GM12878 (cell line): ENCODE results near the gene VSIG8. TPM values are rescaled to one million over a fixed set of nuclear protein-coding genes. Genes with fewer than 3 reads are reported as not detected.

Source experiments
- CHD1 ChIP-seq: IDR thresholded peaks from 2 replicates; pipeline ENCODE4 v1.6.1; 2012; ENCODE audit warnings: low read depth, low read length, improper control_type of control experiment
- E2F4 ChIP-seq: IDR thresholded peaks from 2 replicates; pipeline ENCODE4 v1.6.1; 2012; ENCODE audit warnings: low read depth, low read length, improper control_type of control experiment
- JUNB ChIP-seq: IDR thresholded peaks from 2 replicates; pipeline ENCODE4 v1.6.1; 2016; ENCODE audit warnings: antibody characterized with exemption, mild to moderate bottlenecking
- NKRF ChIP-seq: fragments of 450-650 bp; conservative IDR thresholded peaks from 2 replicates; pipeline ENCODE4 v1.6.1; 2017; ENCODE audit warnings: mild to moderate bottlenecking, moderate library complexity
- PRDM15 ChIP-seq: fragments of 450-650 bp; formaldehyde crosslinking; IDR thresholded peaks from 2 replicates; pipeline ENCODE4 v1.4.0; 2020; ENCODE audit warnings: mild to moderate bottlenecking, moderate library complexity
- ZNF217 ChIP-seq: fragments of 450-650 bp; IDR thresholded peaks from 2 replicates; pipeline ENCODE4 v1.6.1; 2017; ENCODE audit warnings: antibody characterized with exemption, mild to moderate bottlenecking
- microRNA-seq: library from miRNA; unstranded; fragments of <30 nt; microRNA quantifications from one replicate; pipeline ENCODE4, GENCODE V29; 2018
- polyA plus RNA-seq, 11 experiments: library from polyadenylated mRNA; depleted of rRNA in 4 of 11; unstranded in 6 of 11; stranded (reverse) in 5 of 11; fragments of >200 nt; fragmentation: Nextera tagmentation in 4 of 11; fragmentation: Illumina TruSeq in 1 of 11; extraction: Ambion mirVana in 4 of 11; extraction: Trizol in 1 of 11; gene quantifications; 1 replicate in 1 of 11; 2 replicates in 10 of 11; pipeline versions ENCODE4 v1.2.1 to v1.2.3, GENCODE V29; 2011 to 2016; ENCODE audit warnings: inconsistent platforms in 2 of 11, missing spikeins in 2 of 11, low read depth in 1 of 11
- small RNA-seq: library from RNA; depleted of rRNA; stranded (forward); fragments of <200 nt; gene quantifications from one replicate; pipeline ENCODE3, GENCODE V24; 2014
- total RNA-seq, 4 experiments: library from RNA; depleted of rRNA in 3 of 4; stranded (reverse); fragments of >200 nt in 3 of 4; fragmentation: Illumina TruSeq in 1 of 4; extraction: Trizol in 1 of 4; gene quantifications; 2 replicates each; pipeline versions ENCODE4 v1.2.1 to v1.2.3, GENCODE V29; 2013 to 2021

The VSIG8 gene
- total and polyA plus RNA-seq, 10 of the 15 experiments (the other 5 are each of a cell fraction or from before 2014, with no cell fraction given) = not detected

- no peak for TF ChIP-seq PRDM15 (CRISPR knock-in tag)
- TF ChIP-seq E2F4 = no peak
- no peak for TF ChIP-seq ZNF217
- no peak for TF ChIP-seq NKRF
- TF ChIP-seq JUNB = no peak
- no peak for TF ChIP-seq CHD1
Observed at GRCh38 chr1:159804924-159805323, 57.5 kb downstream of the VSIG8 start (continued).

Small RNAs within 50 kb of the gene (microRNA-seq; reads per million reads assigned to microRNA genes)
- not detected for gene MIR4259

Small RNAs within 50 kb of the gene (small RNA-seq; reads per million reads assigned to genes)
- gene MIR4259 (not detected), gene RF00570 (not detected)

Other genes with a start within 250 kb of the VSIG8 start
Only the 7 nearest of the 12 such genes appear.
- gene DUSP23, start 81.7 kb downstream of the VSIG8 start, total RNA-seq (2014; rRNA removed) = 3.2 and 6.9 TPM in 2 replicates
- gene DUSP23, start 81.7 kb downstream of the VSIG8 start, total RNA-seq (2014; rRNA removed; fragmentation: Illumina TruSeq; extraction: Trizol) = 1.3 and 1.6 TPM in 2 replicates
- 4.0 and 4.3 TPM in 2 replicates for gene DUSP23, start 81.7 kb downstream of the VSIG8 start, total RNA-seq (2021)
- 4.1 and 6.0 TPM in 2 replicates for gene DUSP23, start 81.7 kb downstream of the VSIG8 start, polyA plus RNA-seq (2011; rRNA removed)
- gene DUSP23, start 81.7 kb downstream of the VSIG8 start, polyA plus RNA-seq (2014; fragmentation: Illumina TruSeq; extraction: Trizol) = 1.3 TPM in 1 of 2 replicates, not detected in the other
- 1 to 10 TPM in 1 of 2 experiments, not detected in 1; 1.1 TPM for gene DUSP23, start 81.7 kb downstream of the VSIG8 start, polyA plus RNA-seq (2014; fragmentation: Nextera tagmentation; extraction: Ambion mirVana)
- gene DUSP23, start 81.7 kb downstream of the VSIG8 start, polyA plus RNA-seq (2014; rRNA removed) = 4.1 and 5.6 TPM in 2 replicates
- 1 to 10 TPM; 4.1 to 5.7 TPM for gene DUSP23, start 81.7 kb downstream of the VSIG8 start, polyA plus RNA-seq (2016; fragmentation: Nextera tagmentation; extraction: Ambion mirVana)
- 0.11 and 0.60 TPM in 2 replicates for gene FCRL6, start 60.3 kb downstream of the VSIG8 start, total RNA-seq (2014; rRNA removed)
- not detected in 2 replicates for gene FCRL6, start 60.3 kb downstream of the VSIG8 start, total RNA-seq (2014; rRNA removed; fragmentation: Illumina TruSeq; extraction: Trizol)
- 0.11 TPM in 1 of 2 replicates, not detected in the other for gene FCRL6, start 60.3 kb downstream of the VSIG8 start, total RNA-seq (2021)
- 0.16 and 0.17 TPM in 2 replicates for gene FCRL6, start 60.3 kb downstream of the VSIG8 start, polyA plus RNA-seq (2011; rRNA removed)
- gene FCRL6, start 60.3 kb downstream of the VSIG8 start, polyA plus RNA-seq (2014; fragmentation: Illumina TruSeq; extraction: Trizol) = 0.04 TPM in 1 of 2 replicates, not detected in the other
- not detected for gene FCRL6, start 60.3 kb downstream of the VSIG8 start, polyA plus RNA-seq (2014; fragmentation: Nextera tagmentation; extraction: Ambion mirVana)
- not detected in 2 replicates for gene FCRL6, start 60.3 kb downstream of the VSIG8 start, polyA plus RNA-seq (2014; rRNA removed)
- not detected for gene FCRL6, start 60.3 kb downstream of the VSIG8 start, polyA plus RNA-seq (2016; fragmentation: Nextera tagmentation; extraction: Ambion mirVana)
- 0.06 TPM in 1 of 2 replicates, not detected in the other for gene SLAMF8, start 35.8 kb downstream of the VSIG8 start, total RNA-seq (2014; rRNA removed)
- gene SLAMF8, start 35.8 kb downstream of the VSIG8 start, total RNA-seq (2014; rRNA removed; fragmentation: Illumina TruSeq; extraction: Trizol) = 0.05 TPM in 1 of 2 replicates, not detected in the other
- gene SLAMF8, start 35.8 kb downstream of the VSIG8 start, total RNA-seq (2021) = 0.08 TPM in 1 of 2 replicates, not detected in the other
- 0.26 and 0.69 TPM in 2 replicates for gene SLAMF8, start 35.8 kb downstream of the VSIG8 start, polyA plus RNA-seq (2011; rRNA removed)
- 0.21 TPM in 1 of 2 replicates, not detected in the other for gene SLAMF8, start 35.8 kb downstream of the VSIG8 start, polyA plus RNA-seq (2014; fragmentation: Illumina TruSeq; extraction: Trizol)
- gene SLAMF8, start 35.8 kb downstream of the VSIG8 start, polyA plus RNA-seq (2014; fragmentation: Nextera tagmentation; extraction: Ambion mirVana) = under 1 TPM; 0.04 to 0.10 TPM
- gene SLAMF8, start 35.8 kb downstream of the VSIG8 start, polyA plus RNA-seq (2014; rRNA removed) = 0.14 and 0.26 TPM in 2 replicates
- gene SLAMF8, start 35.8 kb downstream of the VSIG8 start, polyA plus RNA-seq (2016; fragmentation: Nextera tagmentation; extraction: Ambion mirVana) = under 1 TPM in 1 of 2 experiments, not detected in 1; 0.07 TPM
- gene CFAP45, start 37.5 kb upstream of the VSIG8 start, total RNA-seq (2014; rRNA removed) = 0.33 and 0.56 TPM in 2 replicates
- 0.72 and 0.78 TPM in 2 replicates for gene CFAP45, start 37.5 kb upstream of the VSIG8 start, total RNA-seq (2014; rRNA removed; fragmentation: Illumina TruSeq; extraction: Trizol)
- 0.64 and 0.93 TPM in 2 replicates for gene CFAP45, start 37.5 kb upstream of the VSIG8 start, total RNA-seq (2021)
- 0.69 and 1.1 TPM in 2 replicates for gene CFAP45, start 37.5 kb upstream of the VSIG8 start, polyA plus RNA-seq (2011; rRNA removed)
- 0.73 and 0.89 TPM in 2 replicates for gene CFAP45, start 37.5 kb upstream of the VSIG8 start, polyA plus RNA-seq (2014; fragmentation: Illumina TruSeq; extraction: Trizol)
- gene CFAP45, start 37.5 kb upstream of the VSIG8 start, polyA plus RNA-seq (2014; fragmentation: Nextera tagmentation; extraction: Ambion mirVana) = under 1 TPM; 0.43 to 0.46 TPM
- 0.82 and 0.91 TPM in 2 replicates for gene CFAP45, start 37.5 kb upstream of the VSIG8 start, polyA plus RNA-seq (2014; rRNA removed)
- gene CFAP45, start 37.5 kb upstream of the VSIG8 start, polyA plus RNA-seq (2016; fragmentation: Nextera tagmentation; extraction: Ambion mirVana) = under 1 TPM; 0.58 to 0.91 TPM
- gene TAGLN2, start 62.9 kb upstream of the VSIG8 start, total RNA-seq (2014; rRNA removed) = 345 and 363 TPM in 2 replicates
- gene TAGLN2, start 62.9 kb upstream of the VSIG8 start, total RNA-seq (2014; rRNA removed; fragmentation: Illumina TruSeq; extraction: Trizol) = 152 and 155 TPM in 2 replicates
- 340 and 350 TPM in 2 replicates for gene TAGLN2, start 62.9 kb upstream of the VSIG8 start, total RNA-seq (2021)
- gene TAGLN2, start 62.9 kb upstream of the VSIG8 start, polyA plus RNA-seq (2011; rRNA removed) = 198 and 427 TPM in 2 replicates
- 253 and 362 TPM in 2 replicates for gene TAGLN2, start 62.9 kb upstream of the VSIG8 start, polyA plus RNA-seq (2014; fragmentation: Illumina TruSeq; extraction: Trizol)
- 100 to 1,000 TPM; 216 to 262 TPM for gene TAGLN2, start 62.9 kb upstream of the VSIG8 start, polyA plus RNA-seq (2014; fragmentation: Nextera tagmentation; extraction: Ambion mirVana)
- 415 and 449 TPM in 2 replicates for gene TAGLN2, start 62.9 kb upstream of the VSIG8 start, polyA plus RNA-seq (2014; rRNA removed)
- 100 to 1,000 TPM; 541 to 611 TPM for gene TAGLN2, start 62.9 kb upstream of the VSIG8 start, polyA plus RNA-seq (2016; fragmentation: Nextera tagmentation; extraction: Ambion mirVana)
- gene IGSF9, start 83.0 kb upstream of the VSIG8 start, total RNA-seq (2014; rRNA removed) = not detected in 2 replicates
- gene IGSF9, start 83.0 kb upstream of the VSIG8 start, total RNA-seq (2014; rRNA removed; fragmentation: Illumina TruSeq; extraction: Trizol) = not detected in 2 replicates
- gene IGSF9, start 83.0 kb upstream of the VSIG8 start, total RNA-seq (2021) = not detected in 2 replicates
- not detected in 2 replicates for gene IGSF9, start 83.0 kb upstream of the VSIG8 start, polyA plus RNA-seq (2011; rRNA removed)
- not detected in 2 replicates for gene IGSF9, start 83.0 kb upstream of the VSIG8 start, polyA plus RNA-seq (2014; fragmentation: Illumina TruSeq; extraction: Trizol)
- not detected for gene IGSF9, start 83.0 kb upstream of the VSIG8 start, polyA plus RNA-seq (2014; fragmentation: Nextera tagmentation; extraction: Ambion mirVana)
- gene IGSF9, start 83.0 kb upstream of the VSIG8 start, polyA plus RNA-seq (2014; rRNA removed) = 0.04 TPM in 1 of 2 replicates, not detected in the other
- gene IGSF9, start 83.0 kb upstream of the VSIG8 start, polyA plus RNA-seq (2016; fragmentation: Nextera tagmentation; extraction: Ambion mirVana) = under 1 TPM in 1 of 2 experiments, not detected in 1; 0.07 TPM
- not detected in 2 replicates for gene SLAMF9, start 91.6 kb upstream of the VSIG8 start, total RNA-seq (2014; rRNA removed)
- gene SLAMF9, start 91.6 kb upstream of the VSIG8 start, total RNA-seq (2014; rRNA removed; fragmentation: Illumina TruSeq; extraction: Trizol) = not detected in 2 replicates
- gene SLAMF9, start 91.6 kb upstream of the VSIG8 start, total RNA-seq (2021) = not detected in 2 replicates
- not detected in 2 replicates for gene SLAMF9, start 91.6 kb upstream of the VSIG8 start, polyA plus RNA-seq (2011; rRNA removed)
- gene SLAMF9, start 91.6 kb upstream of the VSIG8 start, polyA plus RNA-seq (2014; fragmentation: Illumina TruSeq; extraction: Trizol) = not detected in 2 replicates
- not detected for gene SLAMF9, start 91.6 kb upstream of the VSIG8 start, polyA plus RNA-seq (2014; fragmentation: Nextera tagmentation; extraction: Ambion mirVana)
- not detected in 2 replicates for gene SLAMF9, start 91.6 kb upstream of the VSIG8 start, polyA plus RNA-seq (2014; rRNA removed)
- gene SLAMF9, start 91.6 kb upstream of the VSIG8 start, polyA plus RNA-seq (2016; fragmentation: Nextera tagmentation; extraction: Ambion mirVana) = not detected